Smooth muscle cell (in vitro differentiated cells): ENCODE results near the gene FBN2. TPM values are rescaled to one million over a fixed set of nuclear protein-coding genes. Genes with fewer than 3 reads are reported as not detected.

ENCODE experiments used
- DNase-seq: peaks from one replicate; lab custom pipeline; 2025; ENCODE audit not compliant: unreplicated experiment; lab: John Stamatoyannopoulos, UW
- H2AFZ ChIP-seq: fragments of 200-600 bp; sonication (generic); 2 replicates; pipeline ENCODE4 v1.6.0; 2016; ENCODE audit warnings: antibody characterized with exemption, low read depth, mild to moderate bottlenecking
- H3F3A ChIP-seq: fragments of 200-600 bp; sonication (generic); 2 replicates; pipeline ENCODE4 v1.6.0; 2017; ENCODE audit warnings: antibody characterized with exemption, low read depth
- H3K27ac ChIP-seq: fragments of 200-600 bp; sonication (generic); 2 replicates; pipeline ENCODE4 v1.5.1; 2016; ENCODE audit warnings: low read depth, mild to moderate bottlenecking
- H3K27me3 ChIP-seq: fragments of 200-600 bp; sonication (generic); 2 replicates; pipeline ENCODE4 v1.6.1; 2016; ENCODE audit warnings: low read depth, mild to moderate bottlenecking
- H3K36me3 ChIP-seq: fragments of 200-600 bp; sonication (generic); 2 replicates; pipeline ENCODE4 v1.5.1; 2016; ENCODE audit warnings: low read depth
- H3K4me1 ChIP-seq: fragments of 200-600 bp; sonication (generic); 2 replicates; pipeline ENCODE4 v1.5.1; 2016; ENCODE audit warnings: low read depth
- H3K4me2 ChIP-seq: fragments of 200-600 bp; sonication (generic); 2 replicates; pipeline ENCODE4 v1.6.0; 2016; ENCODE audit warnings: mild to moderate bottlenecking
- H3K4me3 ChIP-seq: fragments of 200-600 bp; sonication (generic); 2 replicates; pipeline ENCODE4 v1.5.1; 2016; ENCODE audit warnings: mild to moderate bottlenecking
- H3K79me2 ChIP-seq: fragments of 200-600 bp; sonication (generic); 2 replicates; pipeline ENCODE4 v1.6.0; 2016; ENCODE audit warnings: low read depth, mild to moderate bottlenecking
- H3K9ac ChIP-seq: fragments of 200-600 bp; sonication (generic); 2 replicates; pipeline ENCODE4 v1.6.0; 2016; ENCODE audit warnings: low read depth
- H3K9me3 ChIP-seq: fragments of 200-600 bp; sonication (generic); replicated peaks from 2 replicates; pipeline ENCODE4 v1.5.1; 2016; ENCODE audit warnings: low read depth
- H4K20me1 ChIP-seq: fragments of 200-600 bp; sonication (generic); 2 replicates; pipeline ENCODE4 v1.6.0; 2016; ENCODE audit warnings: low read depth
- CTCF ChIP-seq: fragments of 200-600 bp; sonication (generic); IDR thresholded peaks from 2 replicates; pipeline ENCODE4 v1.5.1; 2017; ENCODE audit warnings: borderline replicate concordance, mild to moderate bottlenecking, antibody characterized with exemption; ENCODE audit not compliant: insufficient read depth, poor library complexity, severe bottlenecking
- WGBS: methylation state at CpG from one replicate; pipeline ENCODE4 v1.1.7; 2016; ENCODE audit warnings: low lambda C conversion rate; 5-methylcytosine and 5-hydroxymethylcytosine counted together
- polyA plus RNA-seq: library from polyadenylated mRNA; unstranded; fragments of >200 nt; fragmentation: Nextera tagmentation; extraction: Ambion mirVana; gene quantifications from 2 replicates; pipeline ENCODE4 v1.2.1, GENCODE V29; 2016
- total RNA-seq: library from RNA; depleted of rRNA; stranded (reverse); fragments of >200 nt; gene quantifications from 2 replicates; pipeline ENCODE4 v1.2.3, GENCODE V29; 2014

The FBN2 gene
- total and polyA plus RNA-seq, 2 experiments from 2014 or later: 17.2 to 25.9 TPM

GRCh38 chr5:128357226-128357625, 180.8 kb downstream of the FBN2 start:
- no peak overlapping the region for H3K27ac ChIP-seq
- no peak overlapping the region for H3K4me3 ChIP-seq
- DNase-seq: no peak
- H4K20me1 ChIP-seq: no peaks in the 10 kb centered on the region
- no peaks in the 10 kb centered on the region for H3K27me3 ChIP-seq
- 93% methylated on average over 3 of the region's 3 CpGs for WGBS
- H3K4me1 ChIP-seq: peaks cover 27% of the 10 kb centered on the region
- no peak overlapping the region for H3K4me2 ChIP-seq
- no peak overlapping the region for H3K9ac ChIP-seq
- no peaks in the 10 kb centered on the region for H3K9me3 ChIP-seq
- H3F3A ChIP-seq: no peaks in the 10 kb centered on the region
- no peaks in the 10 kb centered on the region for H3K36me3 ChIP-seq
- H3K79me2 ChIP-seq: no peaks in the 10 kb centered on the region
- H2AFZ ChIP-seq: no peak overlapping the region
- no peak for TF ChIP-seq CTCF

GRCh38 chr5:128355961-128356360, 182.1 kb downstream of the FBN2 start:
- TF ChIP-seq CTCF: no peak
- Histone ChIP-seq H4K20me1 (no peaks in the 10 kb centered on the region), H3K36me3 (no peaks in the 10 kb centered on the region), H2AFZ (no peak overlapping the region), H3K4me1 (peaks cover 27% of the 10 kb centered on the region), H3K9ac (no peak overlapping the region), H3K9me3 (no peaks in the 10 kb centered on the region), H3K4me3 (no peak overlapping the region), H3K27me3 (no peaks in the 10 kb centered on the region), H3F3A (no peaks in the 10 kb centered on the region), H3K4me2 (no peak overlapping the region), H3K79me2 (no peaks in the 10 kb centered on the region), H3K27ac (no peak overlapping the region)
- WGBS: 90% methylated on average over 3 of the region's 3 CpGs
- no peak for DNase-seq

GRCh38 chr5:128353441-128354107, 184.5 kb downstream of the FBN2 start:
- no peaks in the 10 kb centered on the region for H3K79me2 ChIP-seq
- H2AFZ ChIP-seq: no peak overlapping the region
- no peak overlapping the region for H3K4me3 ChIP-seq
- no peaks in the 10 kb centered on the region for H3K36me3 ChIP-seq
- no peak overlapping the region for H3K27ac ChIP-seq
- DNase-seq: no peak
- H3K4me2 ChIP-seq: no peak overlapping the region
- no peaks in the 10 kb centered on the region for H3F3A ChIP-seq
- H3K9ac ChIP-seq: no peak overlapping the region
- no peak for TF ChIP-seq CTCF
- no peaks in the 10 kb centered on the region for H3K27me3 ChIP-seq
- no peaks in the 10 kb centered on the region for H3K9me3 ChIP-seq
- 80% methylated on average over 3 of the region's 3 CpGs for WGBS
- H4K20me1 ChIP-seq: no peaks in the 10 kb centered on the region
- H3K4me1 ChIP-seq: peaks cover 4% of the 10 kb centered on the region

- H3K9me3 ChIP-seq: no peaks in the 10 kb centered on the region
- H3K4me2 ChIP-seq: no peak overlapping the region
- no peaks in the 10 kb centered on the region for H4K20me1 ChIP-seq
- DNase-seq: no peak
- no peaks in the 10 kb centered on the region for H3K27me3 ChIP-seq
- H3F3A ChIP-seq: no peaks in the 10 kb centered on the region
- no peak overlapping the region for H3K27ac ChIP-seq
- no peaks in the 10 kb centered on the region for H3K36me3 ChIP-seq
- no peak overlapping the region for H3K9ac ChIP-seq
- no peaks in the 10 kb centered on the region for H3K4me1 ChIP-seq
- TF ChIP-seq CTCF: no peak
- no peak overlapping the region for H2AFZ ChIP-seq
- WGBS: 89% methylated on average over 5 of the region's 5 CpGs
- no peak overlapping the region for H3K4me3 ChIP-seq
- H3K79me2 ChIP-seq: no peaks in the 10 kb centered on the region
Observed at GRCh38 chr5:128350705-128351104, 187.3 kb downstream of the FBN2 start.
